ENCODE data around the gene ENTPD8. TPM values are rescaled to one million over a fixed set of nuclear protein-coding genes. Genes with fewer than 3 reads are reported as not detected.

Gene ENTPD8
- total and polyA plus RNA-seq, 2 of the 13 experiments (the other 11 are each of a cell fraction or from before 2014, with no cell fraction given): 0.26 to 0.44 TPM

- TF ChIP-seq TFDP1 (CRISPR knock-in tag; IDR thresholded peaks at IDR 0.05; ENCODE audit: borderline replicate concordance): no peak
- peak; percentile 85 for TF ChIP-seq CTCF (CRISPR knock-in tag; IDR thresholded peaks at IDR 0.05)
- no peak for TF ChIP-seq ZBTB20 (CRISPR knock-in tag; IDR thresholded peaks at IDR 0.05; ENCODE audit: borderline replicate concordance, low read depth)
- TF ChIP-seq ATF6 (CRISPR knock-in tag; conservative IDR thresholded peaks at IDR 0.05): no peak
- no peak for TF ChIP-seq MXD3 (CRISPR knock-in tag; IDR thresholded peaks at IDR 0.05)
- TF ChIP-seq ZNF350 (CRISPR knock-in tag; IDR thresholded peaks at IDR 0.05; ENCODE audit: borderline replicate concordance, low read depth): no peak
- peak; percentile 51 for TF ChIP-seq SKI (IDR thresholded peaks at IDR 0.05; ENCODE audit: partially characterized antibody)
- TF ChIP-seq ZNF768 (CRISPR knock-in tag; IDR thresholded peaks at IDR 0.05): peak; percentile 11; the same call in 1 of the 2 replicates
- TF ChIP-seq ZNF382 (CRISPR knock-in tag; IDR thresholded peaks at IDR 0.05; ENCODE audit: borderline replicate concordance): no peak
- TF ChIP-seq SOX6 (IDR thresholded peaks at IDR 0.05): no peak
- peak; percentile 34 for TF ChIP-seq SOX6 (CRISPR knock-in tag; IDR thresholded peaks at IDR 0.05)
- no peak for TF ChIP-seq ZNF558 (CRISPR knock-in tag; IDR thresholded peaks at IDR 0.05; ENCODE audit: borderline replicate concordance)
- no peak for TF ChIP-seq SP140L (CRISPR knock-in tag; IDR thresholded peaks at IDR 0.05; ENCODE audit: borderline replicate concordance)
- 0 out of 2 replicates have a peak, but pooled peaks have one; percentile 52 for TF ChIP-seq ZSCAN21 (CRISPR knock-in tag; IDR thresholded peaks at IDR 0.05; ENCODE audit: borderline replicate concordance)
- no peak for TF ChIP-seq SSRP1 (CRISPR knock-in tag; IDR thresholded peaks at IDR 0.05)
- no peak for TF ChIP-seq ZBTB37 (CRISPR knock-in tag; IDR thresholded peaks at IDR 0.05)
- no peak for TF ChIP-seq MED8 (CRISPR knock-in tag; IDR thresholded peaks at IDR 0.05; ENCODE audit: insufficient replicate concordance)
- TF ChIP-seq ZNF337 (CRISPR knock-in tag; IDR thresholded peaks at IDR 0.05; ENCODE audit: borderline replicate concordance, low read depth): no peak
- no peak for TF ChIP-seq NR0B2 (CRISPR knock-in tag; IDR thresholded peaks at IDR 0.05)
- TF ChIP-seq FOXM1 (CRISPR knock-in tag; IDR thresholded peaks at IDR 0.05): no peak
- no peak for TF ChIP-seq NR2F1 (CRISPR knock-in tag; IDR thresholded peaks at IDR 0.05)
- no peak for TF ChIP-seq ZMAT3 (CRISPR knock-in tag; conservative IDR thresholded peaks at IDR 0.05)
These were observed 34.1 kb downstream of the ENTPD8 start (continued) for GRCh38 chr9:137406876-137407589.
